Measurements from ENCODE around the gene TECR.
"Not testable (repeated sequence)": the region's sequence is repeated elsewhere in the genome, so short reads cannot be mapped to it uniquely, and the experiment has no call there.

Gene TECR

DNA sequence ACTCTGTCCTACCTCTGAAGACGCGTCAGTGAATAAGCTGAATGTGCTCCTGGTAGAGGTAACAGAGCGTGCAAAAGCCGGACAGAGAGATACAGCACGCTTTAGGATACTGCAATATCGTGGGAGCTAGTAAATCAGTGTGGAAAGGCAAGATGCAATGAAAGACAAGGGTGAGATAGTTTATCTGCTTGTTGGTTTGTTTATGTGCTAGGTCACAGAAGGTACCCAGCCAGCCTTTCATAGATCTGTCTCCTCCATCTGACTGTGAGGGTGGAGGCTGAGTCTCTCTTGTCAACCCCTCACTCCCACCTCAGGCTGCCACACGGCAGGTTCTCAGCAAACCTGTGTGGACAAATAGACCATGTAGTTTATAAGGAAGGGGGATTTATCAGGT, 32.6 kb upstream of the TECR start:
- no peaks in the 10 kb centered on the region for H3K36me3 ChIP-seq
- TF ChIP-seq CTCF (IDR thresholded peaks at IDR 0.05; ENCODE audit: low read depth, low read length) = no peak
- no peak for DNase-seq
- no peaks in the 10 kb centered on the region for H3K27me3 ChIP-seq
- no peaks in the 10 kb centered on the region for H3K9me3 ChIP-seq
- H3K4me3 ChIP-seq (ENCODE audit: low read depth, low read length) = no peak overlapping the region
- H3K4me1 ChIP-seq = no peaks in the 10 kb centered on the region

GRCh38 chr19:14497228-14497921, 32.0 kb upstream of the TECR start:
- no peak for TF ChIP-seq CTCF (IDR thresholded peaks at IDR 0.05; ENCODE audit: low read depth, low read length)
- DNase-seq = no peak
- Histone ChIP-seq H3K9me3 (no peaks in the 10 kb centered on the region), H3K36me3 (no peaks in the 10 kb centered on the region), H3K4me1 (no peaks in the 10 kb centered on the region), H3K4me3 (ENCODE audit: low read depth, low read length) (no peak overlapping the region), H3K27me3 (no peaks in the 10 kb centered on the region)

DNA sequence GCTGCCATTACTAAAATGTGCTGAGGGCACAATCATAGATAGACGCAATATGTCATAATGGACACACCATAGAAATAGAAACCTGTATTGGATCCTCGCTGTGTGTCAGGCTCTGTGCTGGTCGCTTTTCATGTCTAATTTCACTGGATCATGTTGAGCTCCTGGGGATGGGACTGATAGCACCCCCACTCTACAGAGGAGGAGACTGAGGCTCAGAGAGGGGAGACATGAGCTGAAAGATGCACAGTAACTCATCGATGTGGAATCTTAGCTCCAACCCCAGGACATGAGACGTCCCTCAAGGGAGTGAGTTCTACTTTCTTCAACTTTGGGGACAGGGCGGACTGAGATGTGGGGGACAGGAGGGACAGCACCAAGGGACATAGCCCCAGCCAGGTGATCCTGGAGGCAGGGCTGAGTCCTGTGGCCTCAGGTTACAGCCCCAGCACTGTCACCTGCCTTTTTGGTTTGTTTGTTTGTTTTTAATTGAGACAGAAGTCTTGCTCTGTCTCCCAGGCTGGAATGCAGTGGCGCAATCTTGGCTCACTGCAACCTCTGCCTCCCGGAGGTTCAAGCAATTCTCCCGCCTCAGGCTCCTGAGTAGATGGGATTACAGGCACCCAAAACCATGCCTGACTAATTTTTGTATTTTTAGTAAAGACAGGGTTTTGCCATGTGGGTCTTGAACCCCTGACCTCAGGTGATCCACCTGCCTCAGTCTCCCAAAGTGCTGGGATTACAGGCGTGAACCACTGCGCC, 26.9 kb upstream of the TECR start:
- H3K4me1 ChIP-seq = no peaks in the 10 kb centered on the region
- no peaks in the 10 kb centered on the region for H3K36me3 ChIP-seq
- no peak overlapping the region for H3K4me3 ChIP-seq (ENCODE audit: low read depth, low read length)
- H3K9me3 ChIP-seq = no peaks in the 10 kb centered on the region
- no peak for TF ChIP-seq CTCF (IDR thresholded peaks at IDR 0.05; ENCODE audit: low read depth, low read length)
- no peaks in the 10 kb centered on the region for H3K27me3 ChIP-seq
- no peak for DNase-seq

GRCh38 chr19:14503285-14503684, 26.1 kb upstream of the TECR start:
- Histone ChIP-seq H3K36me3 (no peaks in the 10 kb centered on the region), H3K4me3 (ENCODE audit: low read depth, low read length) (no peak overlapping the region), H3K27me3 (no peaks in the 10 kb centered on the region), H3K9me3 (no peaks in the 10 kb centered on the region), H3K4me1 (no peaks in the 10 kb centered on the region)
- no peak for TF ChIP-seq CTCF (IDR thresholded peaks at IDR 0.05; ENCODE audit: low read depth, low read length)
- no peak for DNase-seq

GRCh38 chr19:14504575-14504974, 24.8 kb upstream of the TECR start:
- H3K4me3 ChIP-seq (ENCODE audit: low read depth, low read length); DNase-seq; H3K4me1 ChIP-seq; H3K27me3 ChIP-seq; H3K9me3 ChIP-seq; H3K36me3 ChIP-seq: not testable (repeated sequence)

- TF ChIP-seq CTCF (IDR thresholded peaks at IDR 0.05; ENCODE audit: low read depth, low read length) = peak; percentile 77
- Histone ChIP-seq H3K9me3 (no peaks in the 10 kb centered on the region), H3K4me3 (ENCODE audit: low read depth, low read length) (no peak overlapping the region), H3K27me3 (no peaks in the 10 kb centered on the region), H3K36me3 (no peaks in the 10 kb centered on the region), H3K4me1 (no peaks in the 10 kb centered on the region)
- DNase-seq = peak; percentile 58
These were observed 23.7 kb upstream of the TECR start for GRCh38 chr19:14505488-14506239.

Data from BE2C (cell line).